Measurements from ENCODE around the gene CC2D2B. TPM values are rescaled to one million over a fixed set of nuclear protein-coding genes. Genes with fewer than 3 reads are reported as not detected.
A peak's percentile ranks its signal among the peaks of the same experiment; 100 is the strongest.

Gene CC2D2B
- total and polyA plus RNA-seq, 2 of the 13 experiments (the other 11 are each of a cell fraction or from before 2014, with no cell fraction given), result 0.20 TPM; not detected in 1

- TF ChIP-seq ZNF468 (CRISPR knock-in tag; IDR thresholded peaks at IDR 0.05) (no peak), MEIS2 (CRISPR knock-in tag; IDR thresholded peaks at IDR 0.05) (no peak), MLX (CRISPR knock-in tag; IDR thresholded peaks at IDR 0.05) (no peak), ZBTB20 (CRISPR knock-in tag; IDR thresholded peaks at IDR 0.05; ENCODE audit: borderline replicate concordance, low read depth) (no peak), SAP130 (CRISPR knock-in tag; IDR thresholded peaks at IDR 0.05; ENCODE audit: low read depth) (0 out of 2 replicates have a peak, but pooled peaks have one; percentile 25), GTF3A (CRISPR knock-in tag; conservative IDR thresholded peaks at IDR 0.05) (no peak), RFX3 (CRISPR knock-in tag; IDR thresholded peaks at IDR 0.05) (no peak), ZNF235 (CRISPR knock-in tag; IDR thresholded peaks at IDR 0.05; ENCODE audit: borderline replicate concordance) (no peak), ZKSCAN8 (CRISPR knock-in tag; IDR thresholded peaks at IDR 0.05; ENCODE audit: borderline replicate concordance) (no peak), CEBPG (CRISPR knock-in tag; IDR thresholded peaks at IDR 0.05) (peak; percentile 47; the same call in 1 of the 2 replicates), ZNF501 (CRISPR knock-in tag; IDR thresholded peaks at IDR 0.05) (no peak), LRRFIP1 (CRISPR knock-in tag; conservative IDR thresholded peaks at IDR 0.05) (no peak), ZNF343 (CRISPR knock-in tag; IDR thresholded peaks at IDR 0.05) (no peak), TSC22D2 (CRISPR knock-in tag; IDR thresholded peaks at IDR 0.05; ENCODE audit: borderline replicate concordance) (no peak), KLF13 (CRISPR knock-in tag; IDR thresholded peaks at IDR 0.05) (no peak), ATAD3A (CRISPR knock-in tag; IDR thresholded peaks at IDR 0.05) (no peak), HOXA5 (CRISPR knock-in tag; IDR thresholded peaks at IDR 0.05) (no peak), PCBP2 (optimal IDR thresholded peaks at IDR 0.05; ENCODE audit: low read depth, low read length, poor library complexity, severe bottlenecking) (no peak), FOXA1 (IDR thresholded peaks at IDR 0.05) (no peak), FOXA1 (CRISPR knock-in tag; IDR thresholded peaks at IDR 0.05) (no peak), SP140L (CRISPR knock-in tag; IDR thresholded peaks at IDR 0.05; ENCODE audit: borderline replicate concordance) (no peak)
- TF ChIP-seq, protein P1, sequence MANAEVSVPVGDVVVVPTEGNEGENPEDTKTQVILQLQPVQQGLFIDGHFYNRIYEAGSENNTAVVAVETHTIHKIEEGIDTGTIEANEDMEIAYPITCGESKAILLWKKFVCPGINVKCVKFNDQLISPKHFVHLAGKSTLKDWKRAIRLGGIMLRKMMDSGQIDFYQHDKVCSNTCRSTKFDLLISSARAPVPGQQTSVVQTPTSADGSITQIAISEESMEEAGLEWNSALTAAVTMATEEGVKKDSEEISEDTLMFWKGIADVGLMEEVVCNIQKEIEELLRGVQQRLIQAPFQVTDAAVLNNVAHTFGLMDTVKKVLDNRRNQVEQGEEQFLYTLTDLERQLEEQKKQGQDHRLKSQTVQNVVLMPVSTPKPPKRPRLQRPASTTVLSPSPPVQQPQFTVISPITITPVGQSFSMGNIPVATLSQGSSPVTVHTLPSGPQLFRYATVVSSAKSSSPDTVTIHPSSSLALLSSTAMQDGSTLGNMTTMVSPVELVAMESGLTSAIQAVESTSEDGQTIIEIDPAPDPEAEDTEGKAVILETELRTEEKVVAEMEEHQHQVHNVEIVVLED (CRISPR knock-in tag; IDR thresholded peaks at IDR 0.05; ENCODE audit: borderline replicate concordance), result no peak
- TF ChIP-seq, protein P2, sequence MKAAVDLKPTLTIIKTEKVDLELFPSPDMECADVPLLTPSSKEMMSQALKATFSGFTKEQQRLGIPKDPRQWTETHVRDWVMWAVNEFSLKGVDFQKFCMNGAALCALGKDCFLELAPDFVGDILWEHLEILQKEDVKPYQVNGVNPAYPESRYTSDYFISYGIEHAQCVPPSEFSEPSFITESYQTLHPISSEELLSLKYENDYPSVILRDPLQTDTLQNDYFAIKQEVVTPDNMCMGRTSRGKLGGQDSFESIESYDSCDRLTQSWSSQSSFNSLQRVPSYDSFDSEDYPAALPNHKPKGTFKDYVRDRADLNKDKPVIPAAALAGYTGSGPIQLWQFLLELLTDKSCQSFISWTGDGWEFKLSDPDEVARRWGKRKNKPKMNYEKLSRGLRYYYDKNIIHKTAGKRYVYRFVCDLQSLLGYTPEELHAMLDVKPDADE (CRISPR knock-in tag; IDR thresholded peaks at IDR 0.05), result no peak
- TF ChIP-seq, protein P3, sequence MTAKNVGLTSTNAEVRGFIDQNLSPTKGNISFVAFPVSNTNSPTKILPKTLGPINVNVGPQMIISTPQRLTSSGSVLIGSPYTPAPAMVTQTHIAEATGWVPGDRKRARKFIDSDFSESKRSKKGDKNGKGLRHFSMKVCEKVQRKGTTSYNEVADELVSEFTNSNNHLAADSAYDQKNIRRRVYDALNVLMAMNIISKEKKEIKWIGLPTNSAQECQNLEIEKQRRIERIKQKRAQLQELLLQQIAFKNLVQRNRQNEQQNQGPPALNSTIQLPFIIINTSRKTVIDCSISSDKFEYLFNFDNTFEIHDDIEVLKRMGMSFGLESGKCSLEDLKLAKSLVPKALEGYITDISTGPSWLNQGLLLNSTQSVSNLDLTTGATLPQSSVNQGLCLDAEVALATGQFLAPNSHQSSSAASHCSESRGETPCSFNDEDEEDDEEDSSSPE (CRISPR knock-in tag; IDR thresholded peaks at IDR 0.05), result no peak
Observed at GRCh38 chr10:95864906-95865813, 42.6 kb upstream of the CC2D2B start (continued).
